T-helper 17 cell (primary cell): ENCODE data around the gene SPTLC2. TPM values are rescaled to one million over a fixed set of nuclear protein-coding genes. Genes with fewer than 3 reads are reported as not detected.

Experiments
- ATAC-seq: fragments of 150-1000 bp; cut with Tn5 transposase; 2 replicates; pipeline ENCODE4 v1.10.0; 2021; ENCODE audit warnings: mild to moderate bottlenecking, moderate library complexity
- DNase-seq, 3 donors: peaks; one replicate each; pipeline versions ENCODE4 v3.0.0 to v3.0.0-alpha.2; 2020 to 2021
- H3K9me3 ChIP-seq: one replicate; pipeline ENCODE4 v1.7.0; 2013; ENCODE audit warnings: low read length, mild to moderate bottlenecking; ENCODE audit not compliant: control insufficient read depth, poor library complexity, severe bottlenecking
- H3K27ac Mint-ChIP-seq: one replicate; pipeline ENCODE4 v1.8.0; 2022; ENCODE audit warnings: mild to moderate bottlenecking, moderate library complexity, mixed read lengths
- H3K27me3 Mint-ChIP-seq: one replicate; pipeline ENCODE4 v1.8.0; 2022; ENCODE audit warnings: mixed read lengths
- H3K36me3 Mint-ChIP-seq: one replicate; pipeline ENCODE4 v1.8.0; 2022; ENCODE audit warnings: low read depth, mixed read lengths
- H3K4me1 Mint-ChIP-seq: one replicate; pipeline ENCODE4 v1.8.0; 2022; ENCODE audit warnings: mild to moderate bottlenecking, mixed read lengths
- H3K4me3 Mint-ChIP-seq: one replicate; pipeline ENCODE4 v1.8.0; 2022; ENCODE audit warnings: mild to moderate bottlenecking, moderate library complexity, mixed read lengths
- total RNA-seq, 4 donors: library from RNA in 2 of 4; stranded (reverse) in 2 of 4; gene quantifications; one replicate each; pipeline ENCODE4 v1.2.3 and lab custom pipeline; 2022 to 2026

SPTLC2 gene
- total RNA-seq, 2 donors from 2014 or later = 22.0 to 22.3 TPM

DNA sequence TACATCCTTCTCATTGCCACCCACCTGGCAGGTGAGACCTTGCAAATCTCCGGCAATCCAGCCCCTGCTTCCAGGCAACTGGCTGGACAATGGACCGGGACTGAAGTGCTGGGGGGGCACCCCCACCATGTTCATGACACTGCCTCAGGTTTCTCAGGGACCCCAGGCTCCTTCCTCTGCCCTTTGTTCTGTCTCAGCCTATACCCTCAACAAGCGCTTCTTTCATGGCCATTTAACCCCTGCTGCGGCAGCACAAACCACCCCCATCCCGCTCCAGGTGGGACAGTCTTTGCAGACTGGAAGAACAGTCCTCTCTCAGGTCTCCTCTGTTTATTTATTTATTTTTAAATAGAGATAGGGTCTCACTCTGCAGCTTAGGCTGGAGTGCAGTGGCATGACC is 125.4 kb downstream of the SPTLC2 start:
- H3K9me3 ChIP-seq = no peaks in the 10 kb centered on the region
- peaks cover 4% of the 10 kb centered on the region for H3K4me1 Mint-ChIP-seq
- ATAC-seq = no peak
- peaks cover 12% of the 10 kb centered on the region for H3K27me3 Mint-ChIP-seq
- no peak overlapping the region for H3K27ac Mint-ChIP-seq
- no peak overlapping the region for H3K4me3 Mint-ChIP-seq
- H3K36me3 Mint-ChIP-seq = no peaks in the 10 kb centered on the region
- DNase-seq = no peak

DNA sequence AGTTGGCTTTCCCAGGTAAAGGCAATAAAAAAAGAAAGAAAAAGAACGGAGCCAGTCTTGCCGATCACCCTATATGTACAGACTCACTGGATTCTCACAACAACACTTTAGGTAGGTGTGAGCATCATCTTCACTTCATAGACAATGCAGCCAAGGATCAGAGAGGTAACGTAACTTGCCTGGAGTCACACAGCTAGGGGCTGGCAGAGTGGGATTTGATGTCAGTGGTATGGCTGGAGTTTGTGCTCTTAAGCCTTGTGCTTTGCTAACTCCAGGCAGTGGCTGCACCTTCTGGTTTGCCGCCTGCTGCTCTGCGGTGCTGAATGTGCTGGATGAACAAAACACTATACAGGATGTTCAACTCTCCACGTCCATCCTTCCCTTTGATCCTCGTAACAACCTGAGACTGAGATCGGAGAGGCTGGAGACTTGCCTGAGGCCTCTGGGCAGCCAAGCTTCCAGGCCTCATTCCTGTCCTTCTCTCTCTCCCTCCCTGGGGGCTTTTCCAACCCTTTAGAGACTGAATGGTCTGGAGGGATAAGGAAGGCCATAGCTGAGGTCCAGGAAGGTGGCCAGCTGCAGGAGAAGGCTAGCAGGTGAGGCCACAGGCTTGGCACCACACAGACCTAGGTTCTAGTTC is 126.0 kb downstream of the SPTLC2 start:
- Mint-ChIP-seq H3K4me1 (peaks cover 4% of the 10 kb centered on the region), H3K36me3 (no peaks in the 10 kb centered on the region), H3K27ac (no peak overlapping the region), H3K27me3 (peaks cover 6% of the 10 kb centered on the region), H3K4me3 (no peak overlapping the region)
- H3K9me3 ChIP-seq = no peaks in the 10 kb centered on the region
- no peak for DNase-seq
- no peak for ATAC-seq

DNA sequence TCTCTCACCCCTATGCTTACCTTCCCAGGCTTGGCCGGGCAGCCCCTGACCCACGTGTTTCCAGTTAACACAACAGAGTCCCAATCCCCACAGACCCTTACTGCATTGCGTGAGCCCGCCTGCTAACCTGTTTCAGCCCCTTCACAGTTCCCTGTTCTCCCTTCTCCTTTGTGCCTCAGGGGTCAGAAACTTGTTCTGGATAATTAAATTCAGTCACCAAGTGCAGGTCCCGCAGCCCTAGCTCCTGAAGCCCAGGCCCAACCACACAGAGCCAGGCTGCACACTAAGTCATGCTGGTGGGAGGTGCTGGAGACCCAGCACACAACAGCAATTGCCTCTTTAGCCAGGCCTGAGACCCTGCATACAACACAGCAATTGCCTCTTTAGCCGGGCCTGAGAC is 127.4 kb downstream of the SPTLC2 start:
- H3K27me3 Mint-ChIP-seq = no peaks in the 10 kb centered on the region
- ATAC-seq (no peak), DNase-seq (no peak)
- no peaks in the 10 kb centered on the region for H3K36me3 Mint-ChIP-seq
- H3K9me3 ChIP-seq = no peaks in the 10 kb centered on the region
- peaks cover 4% of the 10 kb centered on the region for H3K4me1 Mint-ChIP-seq
- H3K4me3 Mint-ChIP-seq = no peak overlapping the region
- no peak overlapping the region for H3K27ac Mint-ChIP-seq

DNA sequence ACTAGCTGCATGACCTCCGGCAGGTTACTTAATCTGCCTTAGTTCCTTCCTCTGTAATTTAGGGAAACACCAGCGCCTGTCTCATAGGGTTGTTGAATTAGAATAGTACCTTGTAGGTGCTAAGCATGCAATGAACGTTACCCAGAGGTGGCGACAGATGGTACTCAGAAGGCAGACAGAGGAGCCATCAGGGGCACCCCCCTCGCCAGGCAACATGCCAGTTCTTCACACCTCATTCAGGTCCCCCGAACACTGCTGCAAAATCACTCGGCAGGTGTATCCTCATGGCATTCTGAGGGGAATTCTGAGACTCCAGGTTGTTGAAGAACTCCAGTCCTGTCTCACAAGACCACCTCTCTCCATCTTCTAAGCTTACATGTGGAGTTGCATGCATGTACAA is 127.9 kb downstream of the SPTLC2 start:
- H3K4me1 Mint-ChIP-seq = peaks cover 4% of the 10 kb centered on the region
- H3K27me3 Mint-ChIP-seq = no peaks in the 10 kb centered on the region
- no peaks in the 10 kb centered on the region for H3K9me3 ChIP-seq
- H3K4me3 Mint-ChIP-seq = no peak overlapping the region
- ATAC-seq (no peak), DNase-seq (no peak)
- H3K36me3 Mint-ChIP-seq = no peaks in the 10 kb centered on the region
- H3K27ac Mint-ChIP-seq = no peak overlapping the region

DNA sequence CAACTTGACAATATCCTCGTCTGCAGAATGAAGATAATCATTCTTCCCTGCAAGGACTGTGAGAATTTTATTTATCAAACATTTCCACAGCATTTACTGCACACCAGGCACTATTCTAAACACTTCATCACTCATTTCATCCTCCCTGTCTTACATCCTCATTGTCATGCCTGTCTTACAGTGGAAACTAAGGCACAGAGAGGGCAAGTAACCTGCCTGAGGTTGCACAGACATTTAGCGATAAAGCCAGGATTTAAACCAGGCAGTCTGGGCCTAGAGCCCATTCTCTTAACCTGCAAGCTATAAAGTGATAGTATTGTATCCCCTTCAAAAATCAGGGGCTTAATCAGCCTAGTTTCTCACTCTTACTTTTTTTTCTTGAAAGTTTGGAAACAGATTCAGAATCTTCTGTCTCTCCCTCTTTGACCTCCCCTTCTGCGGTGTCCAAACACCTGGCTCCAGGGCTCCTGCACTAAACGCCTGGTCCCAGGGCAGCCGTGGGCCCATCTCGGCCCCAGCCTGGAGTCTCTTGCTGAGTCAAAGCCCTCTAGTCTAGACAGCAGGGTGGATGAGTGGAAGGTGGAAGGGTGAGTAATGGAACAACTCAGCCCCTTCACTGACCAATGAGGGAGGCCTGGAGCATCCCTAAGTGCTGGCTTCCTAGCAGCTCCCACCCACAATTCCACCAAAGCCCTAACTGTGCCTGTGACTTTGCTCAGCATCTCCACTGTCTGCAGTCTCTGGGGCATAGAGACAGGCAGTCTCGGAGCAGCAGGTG is 130.3 kb downstream of the SPTLC2 start:
- no peaks in the 10 kb centered on the region for H3K36me3 Mint-ChIP-seq
- no peak for DNase-seq
- no peak overlapping the region for H3K4me3 Mint-ChIP-seq
- H3K4me1 Mint-ChIP-seq = peaks cover 4% of the 10 kb centered on the region
- no peaks in the 10 kb centered on the region for H3K9me3 ChIP-seq
- no peak overlapping the region for H3K27ac Mint-ChIP-seq
- H3K27me3 Mint-ChIP-seq = no peaks in the 10 kb centered on the region
- ATAC-seq = no peak

DNA sequence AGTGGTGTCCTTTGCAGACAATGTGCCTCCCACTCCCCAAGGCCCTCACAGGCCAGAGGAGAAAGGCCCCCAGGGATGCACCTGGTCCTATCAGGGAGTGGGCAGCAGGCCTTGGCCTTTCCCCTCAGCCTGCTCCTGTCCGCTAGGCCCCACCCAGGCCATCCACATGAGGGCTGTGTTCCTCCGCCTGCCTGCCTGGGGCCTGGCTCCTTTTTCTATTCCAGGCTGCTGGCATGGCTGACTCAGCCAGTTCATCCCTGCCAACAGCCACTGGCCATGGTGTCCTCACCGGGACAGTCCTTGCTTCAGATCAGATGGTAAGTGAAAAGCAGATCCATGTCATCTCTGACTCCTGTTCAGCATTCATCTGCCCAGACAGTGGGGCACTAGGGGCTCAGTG is 131.2 kb downstream of the SPTLC2 start:
- ATAC-seq = no peak
- H3K36me3 Mint-ChIP-seq = no peaks in the 10 kb centered on the region
- no peak overlapping the region for H3K27ac Mint-ChIP-seq

DNA sequence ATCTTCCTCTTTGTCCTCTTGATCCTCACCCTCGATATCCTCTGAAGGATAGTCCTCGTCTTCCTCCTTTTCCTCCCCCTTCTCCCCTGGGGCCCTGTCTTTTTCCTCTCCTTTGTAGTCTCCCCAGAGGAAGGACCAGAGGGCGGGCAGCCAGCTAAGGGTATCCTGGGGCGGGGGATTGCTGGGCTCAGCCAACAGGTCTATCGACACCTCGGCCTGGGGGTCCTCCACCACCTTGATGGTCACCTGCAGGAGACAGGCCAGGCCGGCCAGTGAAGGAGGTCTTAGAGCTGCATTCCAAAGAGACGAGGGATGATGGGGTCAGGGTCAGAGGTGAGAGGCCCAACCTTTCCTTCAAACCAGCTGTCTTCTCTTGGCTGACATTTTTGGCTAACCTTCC is 134.0 kb downstream of the SPTLC2 start:
- H3K9me3 ChIP-seq = no peaks in the 10 kb centered on the region
- Mint-ChIP-seq H3K4me1 (no peaks in the 10 kb centered on the region), H3K36me3 (no peaks in the 10 kb centered on the region), H3K27ac (no peak overlapping the region), H3K4me3 (no peak overlapping the region), H3K27me3 (no peaks in the 10 kb centered on the region)
- ATAC-seq = no peak
- DNase-seq = no peak

More for the DNA sequence above, 131.2 kb downstream of the SPTLC2 start:
- no peak for DNase-seq
- Mint-ChIP-seq H3K27me3 (no peaks in the 10 kb centered on the region), H3K4me1 (peaks cover 4% of the 10 kb centered on the region), H3K4me3 (no peak overlapping the region)
- no peaks in the 10 kb centered on the region for H3K9me3 ChIP-seq

DNA sequence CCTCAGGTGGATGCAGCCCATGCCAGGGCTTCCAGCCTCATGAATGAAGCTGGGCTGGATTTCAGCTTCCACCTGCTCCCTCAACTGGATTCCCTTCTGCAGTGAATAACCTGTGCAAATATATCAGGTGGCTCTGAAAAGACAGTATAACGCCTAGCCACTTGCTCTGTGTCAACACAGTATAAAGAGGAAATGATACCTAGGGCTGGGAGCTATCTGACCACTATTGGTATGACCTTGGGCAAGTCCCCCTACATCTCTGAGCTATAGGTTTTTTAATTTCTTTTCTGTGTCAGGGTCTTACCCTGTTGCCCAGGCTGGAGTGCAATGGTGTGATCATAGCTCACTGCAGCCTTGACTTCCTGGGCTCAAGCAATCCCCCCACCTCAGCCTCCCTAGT is 137.6 kb downstream of the SPTLC2 start:
- no peaks in the 10 kb centered on the region for H3K9me3 ChIP-seq
- no peaks in the 10 kb centered on the region for H3K4me1 Mint-ChIP-seq
- ATAC-seq = no peak
- H3K27ac Mint-ChIP-seq = no peak overlapping the region
- H3K27me3 Mint-ChIP-seq = peaks cover 13% of the 10 kb centered on the region
- no peak overlapping the region for H3K4me3 Mint-ChIP-seq
- no peaks in the 10 kb centered on the region for H3K36me3 Mint-ChIP-seq
- DNase-seq = no peak

DNA sequence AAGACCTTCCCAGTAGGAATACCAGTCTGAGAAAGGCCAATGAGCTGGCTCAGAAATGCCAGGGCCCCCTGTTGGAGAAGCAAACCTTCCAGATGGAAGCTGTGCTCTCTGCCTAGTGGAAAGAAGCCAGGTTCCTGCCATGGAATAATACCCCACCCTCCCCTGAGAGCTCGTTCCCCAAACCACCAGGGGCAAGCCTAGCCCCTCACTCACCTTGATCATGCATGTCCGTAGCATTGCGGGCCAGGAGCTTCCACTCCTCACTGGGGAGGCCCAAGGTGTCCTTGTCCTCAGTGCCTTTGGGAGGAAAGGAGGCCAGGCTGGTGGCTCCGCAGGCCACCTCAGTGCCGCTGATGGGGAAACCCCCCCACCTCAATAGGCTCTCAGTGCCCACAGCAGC is 138.4 kb downstream of the SPTLC2 start:
- Mint-ChIP-seq H3K4me3 (no peak overlapping the region), H3K27ac (no peak overlapping the region), H3K27me3 (peaks cover 13% of the 10 kb centered on the region), H3K36me3 (no peaks in the 10 kb centered on the region), H3K4me1 (no peaks in the 10 kb centered on the region)
- DNase-seq = no peak
- H3K9me3 ChIP-seq = no peaks in the 10 kb centered on the region
- ATAC-seq = no peak

DNA sequence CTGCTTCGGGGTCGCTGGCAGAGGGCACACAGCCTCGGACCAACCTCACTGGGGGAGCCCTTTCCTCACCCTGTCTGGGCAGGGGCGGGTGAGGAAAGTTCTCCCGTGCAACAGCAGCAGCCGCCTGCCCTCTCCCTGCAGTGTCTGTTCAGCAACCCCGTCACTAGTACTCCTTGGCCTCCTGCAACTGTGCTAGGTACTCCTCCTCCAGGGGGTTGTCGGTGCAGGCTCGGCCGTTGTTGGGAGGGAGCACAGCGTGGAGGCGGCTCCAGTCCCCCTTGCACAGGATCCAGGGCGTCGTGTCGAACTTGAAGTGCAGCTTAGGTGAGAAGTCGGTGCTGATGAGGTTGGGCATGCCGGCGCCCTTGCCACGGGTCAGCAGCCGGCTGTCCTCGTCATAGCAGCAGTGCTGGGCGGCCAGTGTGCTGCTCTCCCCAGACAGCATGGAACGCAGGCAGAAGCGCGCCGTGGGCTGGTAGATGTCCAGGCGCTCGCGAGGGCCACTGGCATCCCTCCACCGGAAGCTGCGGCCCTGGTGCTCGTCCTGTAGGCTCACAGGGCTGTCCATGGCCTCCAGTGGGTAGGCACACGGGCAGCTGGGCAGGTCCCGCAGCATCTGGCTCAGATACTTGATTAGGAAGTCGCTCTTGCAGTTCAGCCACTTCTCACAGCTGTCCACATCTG is 140.9 kb downstream of the SPTLC2 start:
- H3K36me3 Mint-ChIP-seq = no peaks in the 10 kb centered on the region
- no peak overlapping the region for H3K4me3 Mint-ChIP-seq
- H3K27me3 Mint-ChIP-seq = peaks cover 13% of the 10 kb centered on the region
- ATAC-seq (no peak), DNase-seq (no peak)
- no peaks in the 10 kb centered on the region for H3K4me1 Mint-ChIP-seq
- no peak overlapping the region for H3K27ac Mint-ChIP-seq
- no peaks in the 10 kb centered on the region for H3K9me3 ChIP-seq

DNA sequence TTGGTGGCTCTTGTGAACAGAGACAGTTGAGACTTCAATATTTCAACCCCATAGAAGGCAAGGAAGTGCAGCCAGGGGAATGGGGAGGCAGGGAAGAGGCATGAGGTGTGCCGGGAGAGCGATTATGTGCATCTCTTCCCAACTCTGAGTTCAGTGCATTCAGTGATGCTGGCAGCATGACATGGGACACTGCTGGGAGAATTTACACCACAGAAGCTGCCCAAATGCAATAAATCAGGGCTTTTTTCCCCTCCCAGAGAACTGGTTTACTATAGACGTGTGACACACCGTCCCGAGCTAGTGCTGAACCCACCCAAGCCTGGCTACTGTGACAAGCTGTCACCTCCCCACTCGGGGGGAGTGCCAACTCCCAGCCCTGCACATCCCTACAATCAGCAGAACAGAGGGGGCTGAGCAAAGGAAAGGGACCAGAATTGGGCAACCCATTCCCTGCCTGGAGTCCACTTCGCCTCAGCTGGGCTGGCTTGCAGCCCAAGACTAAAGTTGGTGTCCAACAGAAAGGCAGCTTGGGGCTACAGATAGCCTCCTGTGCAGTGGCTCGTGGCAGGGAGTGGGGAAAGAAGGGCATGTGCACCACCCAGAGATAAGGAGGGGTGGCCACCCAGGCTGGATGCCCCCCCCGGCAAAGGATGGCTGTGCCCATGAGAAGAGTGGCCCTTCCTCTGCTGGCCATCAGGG is 141.8 kb downstream of the SPTLC2 start:
- Mint-ChIP-seq H3K27ac (no peak overlapping the region), H3K4me1 (no peaks in the 10 kb centered on the region), H3K4me3 (no peak overlapping the region), H3K36me3 (no peaks in the 10 kb centered on the region), H3K27me3 (peaks cover 13% of the 10 kb centered on the region)
- ATAC-seq (no peak), DNase-seq (no peak)
- no peaks in the 10 kb centered on the region for H3K9me3 ChIP-seq

DNA sequence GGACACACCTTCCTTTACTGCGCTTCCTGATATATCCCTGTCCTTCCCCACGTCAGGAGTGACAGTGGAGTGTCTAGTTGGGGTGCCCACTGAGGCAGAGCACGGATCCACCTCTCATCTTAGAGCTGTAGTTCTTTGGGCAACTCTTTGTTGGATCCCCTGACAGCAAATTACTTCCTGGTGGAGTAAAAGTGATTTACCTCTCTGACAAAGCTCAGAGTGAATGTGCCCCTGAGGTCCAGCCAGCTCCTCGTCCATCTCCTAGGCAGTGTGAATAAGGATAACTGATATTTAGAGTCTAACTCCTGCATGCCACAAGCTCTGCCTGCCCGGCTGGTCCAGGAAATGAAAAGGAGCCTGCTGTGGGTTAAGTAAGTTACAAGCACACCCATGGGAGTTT is 142.5 kb downstream of the SPTLC2 start:
- Mint-ChIP-seq H3K27me3 (peaks cover 13% of the 10 kb centered on the region), H3K4me3 (no peak overlapping the region), H3K27ac (no peak overlapping the region), H3K4me1 (no peaks in the 10 kb centered on the region), H3K36me3 (no peaks in the 10 kb centered on the region)
- DNase-seq (no peak), ATAC-seq (no peak)
- no peaks in the 10 kb centered on the region for H3K9me3 ChIP-seq

DNA sequence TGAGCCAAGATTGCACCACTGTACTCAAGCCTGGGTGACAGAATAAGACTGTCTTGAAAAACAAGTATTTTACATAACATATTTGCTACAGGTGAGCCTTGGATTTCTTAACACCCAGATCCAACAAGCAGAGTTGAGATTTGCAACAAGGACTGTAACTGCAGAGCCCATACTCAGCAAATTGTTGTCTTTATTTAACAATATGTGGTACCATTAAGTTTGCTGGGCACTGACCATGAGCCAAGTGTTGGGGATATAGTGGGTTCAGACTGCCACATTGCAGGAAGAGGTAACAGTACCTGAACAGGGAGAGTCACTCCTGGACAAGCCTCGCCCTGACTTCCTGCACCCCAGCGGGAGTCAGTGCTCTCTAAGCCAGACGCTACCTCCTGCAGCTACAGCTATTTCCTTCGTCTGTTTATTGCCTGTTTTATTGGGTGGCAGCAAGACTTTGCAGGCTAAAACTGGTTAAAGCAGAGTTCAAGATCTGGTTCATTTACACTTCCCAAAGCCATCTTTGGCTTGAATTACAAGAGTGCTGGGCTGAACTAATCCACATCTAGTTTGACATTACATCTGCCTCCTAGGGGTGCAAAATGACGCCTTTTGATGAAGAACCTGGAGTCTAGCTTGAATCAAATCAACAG is 146.1 kb downstream of the SPTLC2 start:
- no peaks in the 10 kb centered on the region for H3K9me3 ChIP-seq
- Mint-ChIP-seq H3K4me3 (no peak overlapping the region), H3K27ac (no peak overlapping the region), H3K4me1 (no peaks in the 10 kb centered on the region), H3K36me3 (no peaks in the 10 kb centered on the region), H3K27me3 (peaks cover 7% of the 10 kb centered on the region)
- no peak for DNase-seq
- ATAC-seq = no peak
